NCI-H1105 (cell line): ENCODE results near the gene CHL1.

Source experiments
- DNase-seq: peaks from one replicate; lab custom pipeline; 2025; lab: John Stamatoyannopoulos, UW

Gene CHL1, protein sequence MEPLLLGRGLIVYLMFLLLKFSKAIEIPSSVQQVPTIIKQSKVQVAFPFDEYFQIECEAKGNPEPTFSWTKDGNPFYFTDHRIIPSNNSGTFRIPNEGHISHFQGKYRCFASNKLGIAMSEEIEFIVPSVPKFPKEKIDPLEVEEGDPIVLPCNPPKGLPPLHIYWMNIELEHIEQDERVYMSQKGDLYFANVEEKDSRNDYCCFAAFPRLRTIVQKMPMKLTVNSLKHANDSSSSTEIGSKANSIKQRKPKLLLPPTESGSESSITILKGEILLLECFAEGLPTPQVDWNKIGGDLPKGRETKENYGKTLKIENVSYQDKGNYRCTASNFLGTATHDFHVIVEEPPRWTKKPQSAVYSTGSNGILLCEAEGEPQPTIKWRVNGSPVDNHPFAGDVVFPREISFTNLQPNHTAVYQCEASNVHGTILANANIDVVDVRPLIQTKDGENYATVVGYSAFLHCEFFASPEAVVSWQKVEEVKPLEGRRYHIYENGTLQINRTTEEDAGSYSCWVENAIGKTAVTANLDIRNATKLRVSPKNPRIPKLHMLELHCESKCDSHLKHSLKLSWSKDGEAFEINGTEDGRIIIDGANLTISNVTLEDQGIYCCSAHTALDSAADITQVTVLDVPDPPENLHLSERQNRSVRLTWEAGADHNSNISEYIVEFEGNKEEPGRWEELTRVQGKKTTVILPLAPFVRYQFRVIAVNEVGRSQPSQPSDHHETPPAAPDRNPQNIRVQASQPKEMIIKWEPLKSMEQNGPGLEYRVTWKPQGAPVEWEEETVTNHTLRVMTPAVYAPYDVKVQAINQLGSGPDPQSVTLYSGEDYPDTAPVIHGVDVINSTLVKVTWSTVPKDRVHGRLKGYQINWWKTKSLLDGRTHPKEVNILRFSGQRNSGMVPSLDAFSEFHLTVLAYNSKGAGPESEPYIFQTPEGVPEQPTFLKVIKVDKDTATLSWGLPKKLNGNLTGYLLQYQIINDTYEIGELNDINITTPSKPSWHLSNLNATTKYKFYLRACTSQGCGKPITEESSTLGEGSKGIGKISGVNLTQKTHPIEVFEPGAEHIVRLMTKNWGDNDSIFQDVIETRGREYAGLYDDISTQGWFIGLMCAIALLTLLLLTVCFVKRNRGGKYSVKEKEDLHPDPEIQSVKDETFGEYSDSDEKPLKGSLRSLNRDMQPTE (N-terminal part only)

GRCh38 chr3:196311-197148 is at the start of gene CHL1:
CHL1 (plus strand) TSS chr3:196763; CDS start chr3:319777, 123,014 bp downstream.
- no peak for DNase-seq

- DNase-seq = no peak
These were observed 44.9 kb upstream of the CHL1 start for GRCh38 chr3:151614-152189.

GRCh38 chr3:159974-160373 is 36.6 kb upstream of the CHL1 start:
- DNase-seq = no peak

DNA sequence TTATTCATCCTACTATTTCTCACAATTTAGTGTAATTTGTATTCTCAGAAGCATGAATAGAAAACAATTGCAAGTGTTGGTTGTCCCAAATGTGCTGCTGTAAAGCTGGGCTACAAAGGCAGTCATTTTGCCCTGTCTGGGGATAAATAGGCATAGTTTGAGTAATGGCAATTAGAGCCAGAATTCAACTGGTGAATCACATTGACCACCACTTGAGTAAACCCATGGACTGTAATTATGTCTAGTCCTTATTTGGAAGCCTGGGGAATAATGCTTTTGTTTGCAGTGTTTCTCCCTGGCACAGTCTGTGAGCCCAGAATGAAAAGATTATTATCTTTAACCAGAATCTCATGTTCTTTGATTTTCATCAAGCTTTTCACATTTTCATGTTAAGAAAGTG is 30.5 kb upstream of the CHL1 start:
- DNase-seq = no peak

- DNase-seq = no peak
These were observed 29.8 kb upstream of the CHL1 start for GRCh38 chr3:166799-167198.

DNA sequence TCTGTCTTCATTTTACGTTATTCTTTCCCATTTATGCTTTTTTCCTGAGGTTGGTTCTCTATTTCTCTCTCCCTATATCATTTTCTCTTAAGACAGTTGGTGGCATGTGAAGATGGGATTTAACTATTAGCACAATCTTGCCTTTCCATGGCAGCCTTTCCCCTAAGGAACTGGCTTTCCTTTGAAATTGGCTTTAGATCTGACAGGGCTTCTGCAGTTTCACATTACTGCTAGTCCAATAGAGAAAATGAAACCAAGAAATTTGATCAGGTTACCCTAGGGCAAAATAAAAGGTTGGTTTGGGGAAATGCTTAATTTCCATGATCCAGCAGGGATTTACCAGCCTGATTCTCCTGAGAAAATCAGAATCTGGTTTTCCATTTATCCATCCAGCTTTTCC is 22.7 kb upstream of the CHL1 start:
- no peak for DNase-seq

DNA sequence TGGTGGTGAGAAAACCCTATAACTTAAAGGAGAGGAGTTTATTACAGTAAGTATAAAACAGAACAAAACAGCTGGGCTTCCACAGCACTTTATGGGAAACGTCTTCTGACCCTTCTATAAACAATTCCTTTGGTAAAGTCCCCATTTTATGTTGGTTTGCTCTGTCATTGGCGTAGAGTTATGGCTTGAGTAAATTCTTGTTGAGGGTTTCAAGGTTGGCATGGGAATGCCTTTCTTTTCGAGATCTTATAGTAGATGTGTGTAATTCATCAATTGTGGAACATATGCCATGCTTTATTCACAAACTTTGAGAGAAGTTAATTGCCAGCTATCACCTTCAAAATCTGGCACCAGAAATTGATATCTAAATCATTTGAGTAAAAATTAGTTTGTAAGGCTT is 11.6 kb upstream of the CHL1 start:
- DNase-seq = no peak

- DNase-seq = no peak
These were observed 4.2 kb upstream of the CHL1 start for GRCh38 chr3:192215-192929.

DNA sequence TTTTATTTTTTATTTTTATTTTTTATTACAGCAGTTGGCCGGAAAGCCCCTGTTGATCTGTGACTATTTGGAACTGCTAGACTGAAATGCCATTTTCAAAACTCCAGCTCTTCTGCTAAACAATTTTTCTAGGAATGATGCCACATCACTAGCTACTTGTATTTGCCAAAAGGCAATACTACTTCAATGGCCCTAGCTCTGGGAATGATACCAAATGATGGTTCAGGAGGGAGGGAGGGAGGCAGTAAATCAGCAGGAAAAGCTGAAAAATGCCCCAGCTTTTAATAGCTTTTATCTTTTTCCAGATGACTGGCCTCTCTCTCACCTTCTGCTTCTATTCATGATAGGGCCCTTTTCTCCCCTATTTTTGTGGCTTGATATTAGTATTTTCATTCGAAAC is 2.6 kb upstream of the CHL1 start:
- DNase-seq = no peak

DNA sequence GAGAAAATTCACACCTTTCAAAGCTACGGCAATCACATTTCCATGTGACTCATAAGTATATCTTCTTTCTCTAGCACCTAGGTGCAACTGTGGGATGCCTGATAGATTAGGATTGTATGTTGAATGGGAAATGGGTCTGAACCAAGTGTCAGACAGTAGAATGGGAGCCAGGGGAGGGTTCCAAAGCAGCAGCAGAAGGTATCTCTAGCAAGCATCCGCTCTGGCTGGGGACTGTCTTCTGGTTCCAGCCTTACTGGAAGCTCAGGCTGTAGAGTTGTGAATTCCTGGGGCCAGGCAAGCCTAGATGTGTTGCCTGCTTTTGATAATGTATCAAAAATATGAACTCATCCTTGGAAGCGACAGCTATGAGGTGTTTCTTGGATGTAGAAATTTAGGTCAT is 2.1 kb upstream of the CHL1 start:
- no peak for DNase-seq

DNA sequence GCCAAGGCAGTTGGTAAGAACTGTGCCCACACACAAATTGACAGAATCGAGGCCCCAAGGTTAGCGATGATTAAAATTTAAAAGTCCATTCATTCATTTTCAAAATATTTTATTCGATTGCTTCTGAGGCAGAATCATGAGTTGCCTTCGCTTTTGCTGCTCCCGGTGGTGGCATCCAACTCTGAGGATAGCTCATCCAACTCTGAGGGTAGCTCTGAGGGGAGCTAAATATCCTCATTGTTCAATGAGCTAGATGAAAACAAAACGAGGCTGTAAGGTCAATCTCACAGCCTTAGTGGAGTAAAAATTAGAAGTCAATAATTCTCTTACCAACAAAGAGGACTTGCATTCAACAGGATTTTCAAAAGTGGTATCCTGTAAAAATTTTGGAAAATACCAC is 897 bp upstream of the CHL1 start:
- DNase-seq = no peak

DNA sequence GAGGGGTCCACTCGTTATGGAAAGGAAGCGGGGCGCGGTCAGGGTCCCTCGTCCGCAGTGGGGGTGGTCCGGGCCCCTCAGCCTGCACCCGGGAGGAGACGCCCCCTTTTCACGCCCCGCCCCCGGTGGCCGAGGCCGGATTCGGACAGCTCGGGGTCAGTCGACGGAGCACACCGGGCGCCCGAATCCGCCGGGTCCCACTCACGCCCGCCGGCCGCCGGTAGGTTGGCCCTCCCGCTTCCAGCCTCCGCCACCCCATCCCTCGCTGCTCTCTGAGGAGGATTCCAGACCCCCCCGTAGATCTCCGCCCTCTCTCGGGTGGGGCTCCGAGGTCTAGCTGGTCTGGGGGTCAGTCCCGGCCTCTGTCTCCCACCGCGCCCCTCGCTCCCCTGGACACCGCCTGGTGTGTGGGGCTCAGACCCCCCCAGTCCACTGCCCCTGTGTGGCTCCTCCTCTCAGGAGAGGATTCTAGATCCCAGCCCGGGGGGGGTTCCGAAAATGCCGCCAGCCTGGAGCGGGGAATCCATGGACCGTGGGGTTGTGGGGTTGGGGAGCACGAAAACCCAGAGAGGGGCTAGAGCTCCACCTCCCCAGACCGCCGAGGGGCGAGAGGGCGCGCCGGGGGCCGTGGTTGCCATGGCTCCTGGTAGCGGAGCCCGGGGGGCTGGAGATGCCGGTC is 725 bp downstream of the CHL1 start:
- no peak for DNase-seq

DNA sequence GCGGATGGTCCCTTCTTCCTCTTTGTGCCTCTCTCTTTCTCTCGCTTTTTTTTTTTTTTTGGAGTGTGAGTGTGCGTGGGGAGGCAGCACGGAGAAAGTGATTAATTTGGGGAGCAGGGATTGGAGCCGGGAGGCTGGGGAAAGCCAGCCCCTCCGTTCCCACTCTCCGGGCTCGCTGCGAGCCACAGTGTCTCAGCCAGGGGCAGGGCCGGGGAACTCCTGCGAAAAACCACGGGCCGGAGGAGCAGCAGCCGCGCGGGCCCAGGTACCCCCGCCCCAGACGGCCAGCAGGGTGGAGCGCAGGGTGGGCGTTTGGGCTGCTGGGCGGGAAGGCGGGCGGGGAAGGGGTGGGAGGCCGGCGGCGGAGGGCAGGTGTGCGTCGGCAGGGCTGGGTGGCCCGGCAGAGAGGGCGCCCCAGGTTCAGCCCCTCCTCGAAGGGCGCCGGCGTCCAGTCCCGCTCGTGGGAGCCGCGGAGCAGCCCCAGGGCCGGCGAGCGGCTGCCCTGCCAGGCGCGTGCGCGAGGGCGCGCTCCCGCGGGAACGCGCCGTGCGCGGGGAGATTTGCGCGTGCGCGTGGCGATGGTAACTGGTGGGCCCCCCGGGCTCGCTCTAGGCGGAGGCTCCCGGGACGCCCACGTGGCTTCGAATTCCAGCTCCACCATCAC is 1.4 kb downstream of the CHL1 start:
- DNase-seq = no peak

DNA sequence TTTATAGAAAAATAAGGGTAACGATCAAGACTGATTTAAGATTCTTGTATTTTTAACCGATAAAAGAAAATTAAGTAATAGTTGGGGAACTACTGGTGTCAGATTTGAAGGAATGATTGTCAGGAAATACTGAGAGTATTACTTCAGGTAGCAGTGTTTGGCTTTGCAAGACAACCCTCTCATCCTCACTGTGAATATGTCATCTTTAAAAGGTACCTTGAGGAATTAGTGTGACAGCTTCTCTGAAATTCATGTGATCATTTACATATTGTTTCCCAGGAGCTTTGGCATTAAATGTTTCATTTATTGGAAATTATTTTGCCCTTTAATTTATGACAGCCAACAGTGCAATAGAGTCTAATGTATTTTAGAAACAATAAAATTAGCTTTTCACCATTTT is 3.3 kb downstream of the CHL1 start:
- DNase-seq = no peak

- DNase-seq = no peak
These were observed 4.3 kb downstream of the CHL1 start for GRCh38 chr3:200758-201325.

DNA sequence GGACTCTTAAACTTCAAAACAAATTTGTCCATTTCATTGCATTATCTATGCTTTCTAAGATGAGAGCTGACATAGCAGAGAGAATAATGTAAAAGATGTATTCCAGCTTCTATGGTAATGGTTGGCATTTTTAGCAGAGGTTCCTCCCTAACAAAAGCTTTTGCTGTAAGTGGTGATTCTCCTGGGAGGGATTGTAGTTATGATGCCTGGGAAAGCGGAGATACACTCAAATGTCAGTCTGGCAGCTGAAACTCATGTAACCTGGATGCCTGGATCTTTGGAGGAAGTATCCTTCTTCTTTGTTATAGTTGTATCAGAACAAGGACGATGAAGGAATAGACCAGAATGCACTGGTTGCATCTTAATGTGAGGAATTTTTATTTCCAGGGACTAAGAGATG is 7.5 kb downstream of the CHL1 start:
- no peak for DNase-seq

DNA sequence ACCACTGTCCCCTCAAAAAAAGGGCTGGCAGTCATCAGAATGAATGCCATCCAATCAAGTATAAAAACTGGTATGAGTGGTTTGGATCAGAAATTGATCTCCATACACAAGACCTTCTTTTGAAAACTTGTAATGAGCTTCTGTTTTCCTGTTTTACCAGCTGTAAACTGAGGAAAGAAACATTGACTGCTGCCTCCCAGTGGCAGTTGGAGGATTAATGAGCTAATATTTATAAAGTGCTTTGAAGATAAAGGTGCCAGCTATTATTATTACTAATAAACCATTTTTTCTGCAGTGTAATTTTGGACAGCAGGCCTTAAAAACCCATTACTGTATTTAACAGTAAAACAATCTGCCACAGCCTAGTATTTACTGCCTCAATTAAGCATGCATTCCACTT is 11.4 kb downstream of the CHL1 start:
- DNase-seq = no peak

DNA sequence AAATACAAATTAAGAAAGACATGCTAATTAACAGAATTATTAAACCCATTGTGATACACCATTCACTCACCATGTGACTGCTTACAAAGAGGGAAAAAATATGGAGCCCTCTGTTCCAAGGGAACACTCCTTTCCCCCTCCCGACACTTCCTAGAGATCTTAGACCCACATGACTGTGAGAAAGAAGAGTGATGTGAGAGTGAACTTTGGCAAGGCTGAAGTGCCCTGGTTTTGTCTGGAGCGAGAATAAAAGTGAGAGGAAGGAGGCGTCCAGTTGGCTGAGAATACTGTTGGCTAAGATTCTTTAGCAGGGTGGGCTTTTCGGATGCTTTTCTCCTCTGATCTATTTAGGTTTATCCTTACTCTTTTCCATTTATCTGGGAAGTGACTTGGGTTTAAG is 14.1 kb downstream of the CHL1 start:
- no peak for DNase-seq

DNA sequence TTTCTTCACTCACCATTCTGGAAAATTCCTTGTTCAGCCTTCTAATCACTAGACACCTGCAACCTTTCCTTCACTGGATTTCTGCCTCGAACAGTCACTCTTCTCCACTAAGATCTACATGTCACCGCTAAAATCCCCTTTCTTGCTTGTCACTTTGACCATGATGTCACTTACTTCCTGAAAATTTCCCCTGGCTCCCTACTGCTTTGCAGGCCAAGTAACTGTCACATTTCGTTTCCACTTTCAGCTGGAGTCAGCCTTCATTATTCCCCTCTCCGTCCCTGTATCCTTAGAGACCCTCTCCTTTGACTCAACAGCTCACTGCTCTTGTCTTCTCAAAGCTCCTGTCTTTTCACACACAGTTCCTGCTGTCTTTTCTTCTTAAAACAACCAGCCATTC is 15.9 kb downstream of the CHL1 start:
- no peak for DNase-seq
